ENCODE measurements around the gene SEMA7A. TPM values are rescaled to one million over a fixed set of nuclear protein-coding genes. Genes with fewer than 3 reads are reported as not detected.

SEMA7A gene
- total and polyA plus RNA-seq, 2 of the 4 experiments (the other 2 are of a cell fraction): 30.5 to 87.3 TPM

GRCh38 chr15:74377831-74378766 is 55.7 kb downstream of the SEMA7A start:
- no peak for ATAC-seq (ENCODE audit: low read depth)
- H3K23ac ChIP-seq (ENCODE audit: low read depth, low read length): no peak overlapping the region
- no peak overlapping the region for H3K9ac ChIP-seq (ENCODE audit: low read depth, low read length)
- TF ChIP-seq CEBPB (IDR thresholded peaks at IDR 0.05; ENCODE audit: low read depth, low read length) (no peak), CHD1 (IDR thresholded peaks at IDR 0.05; ENCODE audit: low read depth, low read length) (no peak), MXI1 (IDR thresholded peaks at IDR 0.05; ENCODE audit: borderline replicate concordance, low read depth, low read length) (no peak), POLR2A (IDR thresholded peaks at IDR 0.05; ENCODE audit: low read depth, low read length) (no peak), CTCF (conservative IDR thresholded peaks at IDR 0.05; ENCODE audit: low read depth, low read length) (no peak), NFE2L2 (IDR thresholded peaks at IDR 0.05; ENCODE audit: low read depth, low read length) (no peak), ELK1 (IDR thresholded peaks at IDR 0.05; ENCODE audit: borderline replicate concordance, low read depth, low read length) (no peak), BHLHE40 (IDR thresholded peaks at IDR 0.05; ENCODE audit: low read depth, low read length) (no peak), SMC3 (IDR thresholded peaks at IDR 0.05; ENCODE audit: low read depth, low read length) (no peak), RCOR1 (IDR thresholded peaks at IDR 0.05; ENCODE audit: insufficient replicate concordance, low read length) (no peak), MAFK (IDR thresholded peaks at IDR 0.05; ENCODE audit: low read depth, low read length) (no peak), USF2 (IDR thresholded peaks at IDR 0.05; ENCODE audit: low read depth, low read length) (no peak), RFX5 (IDR thresholded peaks at IDR 0.05; ENCODE audit: low read depth, low read length) (no peak), RAD21 (IDR thresholded peaks at IDR 0.05; ENCODE audit: low read length) (no peak)

More at GRCh38 chr15:74377831-74378766, 55.7 kb downstream of the SEMA7A start:
- Histone ChIP-seq H3K27me3 (ENCODE audit: control insufficient read depth, insufficient read depth, low read length) (peaks cover 3% of the 10 kb centered on the region; the same call in 1 of the 2 replicates), H2BK20ac (ENCODE audit: low read depth, low read length) (no peak overlapping the region), H4K8ac (ENCODE audit: low read depth in 2 of 2, low read length in 2 of 2) (no peak overlapping the region), H3K36me3 (ENCODE audit: control insufficient read depth, insufficient read depth, low read length) (no peaks in the 10 kb centered on the region), H4K20me1 (ENCODE audit: insufficient read depth, low read length) (no peaks in the 10 kb centered on the region; the same call in 1 of the 2 replicates), H3K9me1 (ENCODE audit: insufficient read depth, low read length) (no peaks in the 10 kb centered on the region), H3K56ac (ENCODE audit: extremely low read depth, insufficient read depth, low read length) (no peak overlapping the region), H3K27ac (ENCODE audit: insufficient read depth, low read length) (no peak overlapping the region), H3K9me3 (ENCODE audit: control insufficient read depth, insufficient read depth, low read length) (no peaks in the 10 kb centered on the region), H4K5ac (ENCODE audit: low read depth, low read length) (no peak overlapping the region), H2BK120ac (ENCODE audit: low read depth, low read length) (no peak overlapping the region), H4K91ac (ENCODE audit: insufficient read depth, low read depth, low read length) (no peak overlapping the region), H3K4me1 (ENCODE audit: control insufficient read depth, insufficient read depth, low read length) (peaks cover 4% of the 10 kb centered on the region; the same call in 1 of the 2 replicates), H2AK9ac (replicated peaks; ENCODE audit: low read depth, low read length, poor library complexity) (no peak overlapping the region), H3K4me2 (ENCODE audit: low read depth, low read length) (no peak overlapping the region), H2AFZ (replicated peaks; ENCODE audit: low read length, poor library complexity) (no peak overlapping the region), H2AK5ac (ENCODE audit: low read depth, low read length) (no peak overlapping the region), H3K4me3 (ENCODE audit: insufficient read depth, low read depth, low read length) (no peak overlapping the region), H2BK5ac (ENCODE audit: low read depth, low read length, poor library complexity, severe bottlenecking) (no peak overlapping the region), H3K4ac (ENCODE audit: low read depth, low read length) (no peak overlapping the region), H3K18ac (ENCODE audit: low read depth, low read length) (no peak overlapping the region), H3K14ac (replicated peaks; ENCODE audit: low read depth, low read length) (no peak overlapping the region), H3K79me1 (ENCODE audit: low read depth in 1 of 2, low read length in 2 of 2) (no peaks in the 10 kb centered on the region), H2BK15ac (ENCODE audit: low read depth, low read length) (no peak overlapping the region)
- in situ Hi-C loops (cut with MboI; ENCODE audit: low sequenced_read_pairs): loop anchor here (10.0 kb wide), 1 partner anchor 397 kb away; no protein-coding TSS in a partner anchor
- intact Hi-C loops (cut with micrococcal nuclease): loop anchor here (10.0 kb wide), 1 partner anchor 577 kb away; the partner anchor contains the start of gene RPP25
- no peak for DNase-seq
- BruUV-seq (replicated peaks): no TSS peak
- POLR2A ChIA-PET (ENCODE audit: unreplicated experiment): no interaction called here
- WGBS, 2 experiments (ENCODE audit: extremely low coverage in 2 of 2, insufficient read length in 1 of 2): 83% methylated on average over 1 of the region's 15 CpGs; no CpG with 5 or more reads in 1 of the 2 experiments
- CTCF ChIA-PET: no interaction called here
- dilution Hi-C loops (cut with HindIII; ENCODE audit: low sequenced_read_pairs, unreplicated experiment): no loop called here
